ENCODE results near the gene CACNB2. TPM values are rescaled to one million over a fixed set of nuclear protein-coding genes. Genes with fewer than 3 reads are reported as not detected.
"Not testable (repeated sequence)": the region's sequence is repeated elsewhere in the genome, so short reads cannot be mapped to it uniquely, and the experiment has no call there.

Gene CACNB2
- total RNA-seq, 1 experiment from 2014 or later: not detected

DNA sequence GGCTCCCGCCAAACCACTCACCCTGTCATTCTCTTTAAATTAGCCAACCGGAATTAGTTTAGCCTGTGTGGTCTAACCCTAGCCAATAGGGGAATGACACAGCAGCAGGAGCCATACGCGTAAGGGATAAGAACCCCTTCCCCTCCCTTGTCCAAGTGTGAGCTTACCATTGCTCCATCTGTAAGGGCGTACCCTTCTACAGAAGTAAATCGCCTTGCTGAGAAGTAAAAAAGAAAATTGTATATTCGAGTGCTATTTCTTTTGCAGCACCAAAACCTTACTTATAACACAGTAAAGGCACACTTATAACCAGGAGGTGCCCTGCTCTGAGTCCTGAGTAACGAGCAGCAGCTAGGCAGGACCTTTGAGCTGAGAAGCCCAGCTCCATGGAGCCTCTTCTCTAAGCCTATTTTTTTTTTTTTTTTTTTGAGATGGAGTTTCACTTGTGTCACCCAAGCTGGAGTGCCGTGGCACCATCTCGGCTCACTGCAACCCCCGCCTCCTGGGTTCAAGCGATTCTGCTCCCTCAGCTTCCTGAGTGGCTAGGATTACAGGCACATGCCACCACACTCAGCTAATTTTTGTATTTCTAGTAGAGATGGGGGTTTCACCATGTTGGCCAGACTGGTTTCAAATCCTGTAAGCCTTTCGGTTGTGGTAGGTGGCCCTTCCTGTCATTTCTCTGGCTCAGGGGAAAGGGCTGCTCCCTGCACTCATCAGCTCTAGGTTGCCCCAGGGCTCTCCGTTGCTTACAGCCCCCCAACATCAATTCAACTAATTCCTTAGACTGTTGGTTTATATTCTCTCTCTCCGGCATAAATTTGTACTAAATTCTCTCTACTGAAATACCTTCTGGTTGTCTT, 437.8 kb downstream of the CACNB2 start:
- in situ Hi-C loops (cut with HindIII; ENCODE audit: low pct_unique_long_range_greater_than_20kb, low sequenced_read_pairs): no loop called here
- no peak for DNase-seq (ENCODE audit: low read depth)

- in situ Hi-C loops (cut with HindIII; ENCODE audit: low pct_unique_long_range_greater_than_20kb, low sequenced_read_pairs): no loop called here
- DNase-seq (ENCODE audit: low read depth): no peak
Measured at GRCh38 chr10:18582803-18583202, 442.6 kb downstream of the CACNB2 start.

GRCh38 chr10:18583575-18584270, 443.5 kb downstream of the CACNB2 start:
- no peak for DNase-seq (ENCODE audit: low read depth)
- in situ Hi-C loops (cut with HindIII; ENCODE audit: low pct_unique_long_range_greater_than_20kb, low sequenced_read_pairs): no loop called here

- in situ Hi-C loops (cut with HindIII; ENCODE audit: low pct_unique_long_range_greater_than_20kb, low sequenced_read_pairs): not testable (repeated sequence)
Measured at GRCh38 chr10:18586637-18587036, 446.4 kb downstream of the CACNB2 start.

DNA sequence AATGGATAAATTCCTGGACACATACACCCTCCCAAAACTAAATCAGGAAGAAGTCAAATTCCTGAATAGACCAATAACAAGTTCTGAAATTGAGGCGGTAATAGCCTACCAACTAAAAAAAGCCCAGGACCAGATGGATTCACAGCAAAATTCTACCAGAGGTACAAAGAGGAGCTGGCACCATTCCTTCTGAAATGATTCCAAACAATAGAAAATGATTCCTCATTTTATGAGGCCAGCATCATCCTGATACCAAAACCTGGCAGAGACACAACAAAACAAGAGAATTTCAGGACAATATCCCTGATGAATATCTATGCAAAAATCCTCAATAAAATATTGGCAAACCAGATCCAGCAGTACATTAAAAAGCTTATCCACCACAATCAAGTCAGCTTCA, 450.9 kb downstream of the CACNB2 start:
- in situ Hi-C loops (cut with HindIII; ENCODE audit: low pct_unique_long_range_greater_than_20kb, low sequenced_read_pairs); DNase-seq (ENCODE audit: low read depth): not testable (repeated sequence)

More at GRCh38 chr10:18586637-18587036, 446.4 kb downstream of the CACNB2 start:
- not testable (repeated sequence) for DNase-seq (ENCODE audit: low read depth)

Other genes starting within 250 kb of the CACNB2 start
- gene SLC39A12, start 188.5 kb upstream of the CACNB2 start, total RNA-seq (2014; rRNA removed; shearing (Covaris generic); ENCODE audit: low replicate concordance): not detected in 2 replicates

All from Caki2 (cell line).